Uterus (tissue), 2 donors: ENCODE data around the gene SPDEF.

ENCODE experiments used
- POLR2A ChIP-seq, 2 donors: fragments of 450-650 bp; IDR thresholded peaks; one replicate each; pipeline ENCODE4 v1.6.1; 2016; ENCODE audit warnings: antibody characterized with exemption in 2 of 2, mild to moderate bottlenecking in 1 of 2, moderate library complexity in 1 of 2
- TF ChIP-seq, protein P1 (sequence below), 4 experiments: fragments of 200-600 bp in 2 of 4; fragments of 450-650 bp in 2 of 4; sonication (generic) in 2 of 4; IDR thresholded peaks; one replicate each; pipeline ENCODE4 v1.5.1; 2016 to 2019; ENCODE audit warnings: antibody characterized with exemption in 4 of 4, mild to moderate bottlenecking in 2 of 4, moderate library complexity in 1 of 4

DNA sequence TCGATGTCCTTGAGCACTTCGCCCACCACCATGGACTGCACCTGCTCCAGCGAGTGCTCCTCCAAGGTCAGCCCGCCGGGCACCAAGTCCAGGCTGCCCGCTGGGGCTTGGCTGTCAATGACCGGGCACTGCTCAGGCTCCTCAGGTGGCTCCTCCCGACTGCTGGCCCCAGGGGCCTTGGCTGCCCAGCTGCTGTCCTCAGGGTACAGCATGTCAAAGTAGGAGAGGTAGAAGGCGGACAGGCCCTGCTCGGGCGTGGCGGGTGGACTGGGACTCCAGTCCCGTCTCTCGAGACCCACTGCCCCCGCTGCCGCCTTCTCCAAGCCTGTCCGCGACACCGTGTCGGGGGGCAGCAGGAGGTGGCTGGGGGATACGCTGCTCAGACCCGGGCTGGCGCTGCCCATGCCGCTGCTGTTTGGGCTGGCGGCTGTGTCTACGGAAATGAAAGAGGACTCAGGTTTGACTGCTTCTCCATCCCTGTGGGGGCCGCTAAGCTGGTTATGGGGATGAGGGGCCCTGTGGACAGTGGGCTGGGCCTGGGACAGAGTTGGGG lies 12.0 kb downstream of the SPDEF start:
- TF ChIP-seq, protein P1, sequence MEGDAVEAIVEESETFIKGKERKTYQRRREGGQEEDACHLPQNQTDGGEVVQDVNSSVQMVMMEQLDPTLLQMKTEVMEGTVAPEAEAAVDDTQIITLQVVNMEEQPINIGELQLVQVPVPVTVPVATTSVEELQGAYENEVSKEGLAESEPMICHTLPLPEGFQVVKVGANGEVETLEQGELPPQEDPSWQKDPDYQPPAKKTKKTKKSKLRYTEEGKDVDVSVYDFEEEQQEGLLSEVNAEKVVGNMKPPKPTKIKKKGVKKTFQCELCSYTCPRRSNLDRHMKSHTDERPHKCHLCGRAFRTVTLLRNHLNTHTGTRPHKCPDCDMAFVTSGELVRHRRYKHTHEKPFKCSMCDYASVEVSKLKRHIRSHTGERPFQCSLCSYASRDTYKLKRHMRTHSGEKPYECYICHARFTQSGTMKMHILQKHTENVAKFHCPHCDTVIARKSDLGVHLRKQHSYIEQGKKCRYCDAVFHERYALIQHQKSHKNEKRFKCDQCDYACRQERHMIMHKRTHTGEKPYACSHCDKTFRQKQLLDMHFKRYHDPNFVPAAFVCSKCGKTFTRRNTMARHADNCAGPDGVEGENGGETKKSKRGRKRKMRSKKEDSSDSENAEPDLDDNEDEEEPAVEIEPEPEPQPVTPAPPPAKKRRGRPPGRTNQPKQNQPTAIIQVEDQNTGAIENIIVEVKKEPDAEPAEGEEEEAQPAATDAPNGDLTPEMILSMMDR (IDR thresholded peaks at IDR 0.05) = no peak
- TF ChIP-seq POLR2A (IDR thresholded peaks at IDR 0.05) = no peak
